GM18867 (cell line): ENCODE results near the gene CLTC.

ENCODE experiments used
- ATAC-seq: cut with Tn5 transposase; IDR thresholded peaks from one replicate; pipeline ENCODE4 v1.9.1; 2021; ENCODE audit warnings: mild to moderate bottlenecking, moderate library complexity; ENCODE audit not compliant: unreplicated experiment

Gene CLTC

GRCh38 chr17:59722623-59723022, 102.9 kb downstream of the CLTC start:
- ATAC-seq, result no peak

DNA sequence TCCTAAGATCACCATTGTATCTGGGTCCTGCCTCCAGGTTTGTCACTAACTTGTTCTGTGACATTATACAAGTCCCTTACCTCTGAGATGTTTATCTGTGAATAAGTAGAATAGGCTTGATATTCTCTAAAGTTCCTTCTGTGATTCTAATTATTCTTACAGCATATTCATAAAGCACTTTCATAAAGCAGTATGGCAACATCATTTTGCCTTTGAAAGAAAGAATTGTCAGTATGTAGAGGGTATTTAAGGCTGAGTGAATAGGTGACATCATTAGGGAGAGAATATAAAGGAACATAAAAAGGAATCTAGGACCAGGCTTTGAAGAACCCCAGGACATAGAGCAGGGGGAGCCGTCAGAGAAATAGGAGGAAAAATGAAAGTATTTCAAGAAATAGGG, 103.3 kb downstream of the CLTC start:
- ATAC-seq, result no peak

- no peak for ATAC-seq
Measured at GRCh38 chr17:59723607-59724006, 103.9 kb downstream of the CLTC start.

DNA sequence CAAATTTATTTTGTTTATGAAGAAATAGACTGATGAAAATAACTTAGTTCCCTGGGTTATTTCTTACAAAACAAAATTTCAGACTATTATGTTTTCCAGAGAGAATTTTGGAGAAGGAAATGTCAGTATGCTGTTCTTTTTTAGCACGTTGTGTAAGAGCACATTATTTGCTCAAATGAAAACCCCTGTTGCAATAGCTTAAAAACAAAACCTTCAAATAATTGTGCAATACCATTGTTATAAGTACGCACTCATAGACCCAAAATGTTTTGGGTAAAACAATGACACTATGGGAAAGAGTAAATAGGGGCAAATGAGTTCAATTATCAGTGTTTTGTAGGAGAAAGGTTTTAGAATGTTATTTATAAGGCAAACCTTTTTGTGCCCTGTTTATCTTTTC, 106.0 kb downstream of the CLTC start:
- ATAC-seq, result no peak

- no peak for ATAC-seq
Measured at GRCh38 chr17:59727817-59728533, 108.3 kb downstream of the CLTC start.

GRCh38 chr17:59730268-59730834, 110.7 kb downstream of the CLTC start:
- ATAC-seq, result no peak

GRCh38 chr17:59733697-59734096, 114.0 kb downstream of the CLTC start:
- ATAC-seq, result no peak

DNA sequence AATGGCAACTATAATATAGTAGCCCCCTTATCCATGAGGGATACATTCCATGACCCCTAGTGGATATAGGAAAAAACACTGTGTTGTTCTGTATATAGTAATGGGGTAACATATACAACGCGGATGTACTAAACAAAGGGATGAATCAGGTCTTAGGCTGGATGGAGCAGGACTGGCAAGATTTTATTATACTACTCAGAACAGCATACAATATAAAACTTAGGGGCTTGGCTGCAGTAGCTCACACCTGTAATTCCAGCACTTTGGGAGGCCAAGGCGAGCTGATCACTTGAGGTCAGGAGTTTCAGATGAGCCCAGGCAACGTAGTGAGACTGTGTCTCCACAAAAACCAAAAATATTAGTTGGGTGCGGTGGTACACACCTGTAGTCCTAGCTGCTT, 114.5 kb downstream of the CLTC start:
- ATAC-seq, result no peak

GRCh38 chr17:59737324-59737723, 117.6 kb downstream of the CLTC start:
- ATAC-seq, result no peak

DNA sequence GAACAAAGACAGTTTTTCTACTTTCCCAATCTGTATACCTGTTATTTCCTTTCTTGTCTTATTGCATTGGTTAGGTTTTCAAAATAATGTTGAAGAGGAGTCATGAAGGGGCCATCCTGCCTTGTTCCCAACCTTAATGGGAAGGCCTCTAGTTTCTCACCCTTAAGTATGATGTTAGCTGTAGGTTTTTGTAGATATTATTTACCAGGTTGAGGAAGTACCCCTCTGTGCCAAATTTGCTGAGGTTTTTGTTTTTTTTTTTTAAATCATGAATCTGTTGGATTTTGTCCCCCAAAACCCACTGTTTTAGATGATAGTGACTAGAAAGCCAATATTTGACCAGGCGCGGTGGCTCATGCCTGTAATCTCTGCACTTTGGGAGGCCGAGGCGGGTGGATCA, 124.1 kb downstream of the CLTC start:
- no peak for ATAC-seq

DNA sequence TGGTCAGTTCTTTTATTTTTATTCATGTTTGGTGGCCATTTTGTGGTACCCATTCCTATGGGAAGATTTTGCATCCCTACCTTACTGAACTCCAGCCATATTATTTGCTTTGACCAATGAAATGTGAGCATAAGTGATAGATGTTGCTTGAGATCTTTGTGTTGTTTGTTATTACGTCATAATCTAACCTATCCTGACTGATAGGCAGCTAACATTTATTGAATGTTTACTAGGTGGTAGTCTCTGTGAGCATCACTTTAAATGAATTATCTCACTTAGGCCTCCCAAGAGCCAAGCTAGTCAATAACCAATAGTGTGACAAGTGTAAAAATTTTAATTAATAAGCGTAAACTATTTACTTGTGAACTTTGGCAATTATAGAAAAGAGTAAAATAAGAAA, 125.3 kb downstream of the CLTC start:
- ATAC-seq, result no peak
